ENCODE measurements around the gene ATP6V1G1. TPM values are rescaled to one million over a fixed set of nuclear protein-coding genes. Genes with fewer than 3 reads are reported as not detected.

Gene ATP6V1G1
- total RNA-seq, 4 donors from 2014 or later = 91.2 to 137 (median 120) TPM

- Histone ChIP-seq H3K36me3 (peaks cover 0 to 96% of the 10 kb centered on the region in 2 donors), H3K4me3 (no peak overlapping the region), H3K27ac (no peak overlapping the region), H3K27me3 (no peaks in the 10 kb centered on the region), H3K4me1 (no peaks in the 10 kb centered on the region), H3K9me3 (no peaks in the 10 kb centered on the region)
- no peak for TF ChIP-seq POLR2AphosphoS5 (IDR thresholded peaks at IDR 0.05)
- no peak for TF ChIP-seq EP300 (IDR thresholded peaks at IDR 0.05)
- no peak for TF ChIP-seq CTCF (IDR thresholded peaks at IDR 0.05)
- TF ChIP-seq POLR2A (IDR thresholded peaks at IDR 0.05) = no peak
- no peak for ATAC-seq
- 58 to 67% methylated on average over 1 of the region's 1 CpG for WGBS, 2 donors (ENCODE audit: low coverage in 1 of 2)
Measured at GRCh38 chr9:114641967-114642366, 54.4 kb downstream of the ATP6V1G1 start.

GRCh38 chr9:114643001-114643400 lies 55.4 kb downstream of the ATP6V1G1 start:
- TF ChIP-seq POLR2AphosphoS5 (IDR thresholded peaks at IDR 0.05) = no peak
- no peak for TF ChIP-seq CTCF (IDR thresholded peaks at IDR 0.05)
- TF ChIP-seq EP300 (IDR thresholded peaks at IDR 0.05) = no peak
- no peak for TF ChIP-seq POLR2A (IDR thresholded peaks at IDR 0.05)
- no peak overlapping the region for H3K4me3 ChIP-seq
- no peak overlapping the region for H3K27ac ChIP-seq
- no peaks in the 10 kb centered on the region for H3K4me1 ChIP-seq
- WGBS, 2 donors (ENCODE audit: low coverage in 1 of 2) = 60 to 100% methylated on average over 1 to 2 of the region's 8 CpGs
- H3K9me3 ChIP-seq = no peaks in the 10 kb centered on the region
- H3K36me3 ChIP-seq = peaks cover 0 to 93% of the 10 kb centered on the region in 2 donors
- H3K27me3 ChIP-seq = no peaks in the 10 kb centered on the region
- no peak for ATAC-seq

- TF ChIP-seq EP300 (IDR thresholded peaks at IDR 0.05) = no peak
- TF ChIP-seq POLR2A (IDR thresholded peaks at IDR 0.05) = no peak
- TF ChIP-seq POLR2AphosphoS5 (IDR thresholded peaks at IDR 0.05) = no peak
- TF ChIP-seq CTCF (IDR thresholded peaks at IDR 0.05) = no peak
- 89 to 95% methylated on average over 3 to 5 of the region's 5 CpGs for WGBS, 2 donors (ENCODE audit: low coverage in 1 of 2)
- no peak overlapping the region for H3K4me3 ChIP-seq
- H3K4me1 ChIP-seq = no peaks in the 10 kb centered on the region
- no peaks in the 10 kb centered on the region for H3K9me3 ChIP-seq
- no peaks in the 10 kb centered on the region for H3K27me3 ChIP-seq
- no peak overlapping the region for H3K27ac ChIP-seq
- H3K36me3 ChIP-seq = peaks cover 0 to 93% of the 10 kb centered on the region in 2 donors
- no peak for ATAC-seq
Measured at GRCh38 chr9:114643896-114644295, 56.3 kb downstream of the ATP6V1G1 start.

Small RNA genes within 50 kb of the gene (small RNA-seq; reads per million reads assigned to genes)
- gene RF00019 = 0 reads per million in 4 donors

Other genes with a start within 250 kb of the ATP6V1G1 start
- 10 to 100 TPM in 3 of 4 donors, 1 to 10 TPM in 1; 8.8 to 24.3 (median 19.0) TPM for gene AKNA, start 199.8 kb upstream of the ATP6V1G1 start, total RNA-seq
- 10 to 100 TPM in 3 of 4 donors, 1 to 10 TPM in 1; 8.4 to 12.9 (median 11.0) TPM for gene WHRN, start 82.3 kb upstream of the ATP6V1G1 start, total RNA-seq
- 10 to 100 TPM in 2 of 4 donors, 1 to 10 TPM in 2; 6.2 to 16.7 (median 9.3) TPM for gene TMEM268, start 23.5 kb downstream of the ATP6V1G1 start, total RNA-seq
- not detected for gene TEX53, start 70.0 kb downstream of the ATP6V1G1 start, total RNA-seq
- not detected for gene TEX48, start 94.4 kb downstream of the ATP6V1G1 start, total RNA-seq
- under 1 TPM; 0.13 to 0.27 (median 0.19) TPM for gene TNFSF15, start 218.3 kb downstream of the ATP6V1G1 start, total RNA-seq

Measured in gastroesophageal sphincter (tissue), 4 donors.